ENCODE measurements around the gene GIGYF2. TPM values are rescaled to one million over a fixed set of nuclear protein-coding genes. Genes with fewer than 3 reads are reported as not detected.
A peak's percentile ranks its signal among the peaks of the same experiment; 100 is the strongest.

The GIGYF2 gene
- polyA plus RNA-seq, 1 donor (not counting 4 experiments of a cell fraction or from before 2014, with no cell fraction given): 35.5 TPM

DNA sequence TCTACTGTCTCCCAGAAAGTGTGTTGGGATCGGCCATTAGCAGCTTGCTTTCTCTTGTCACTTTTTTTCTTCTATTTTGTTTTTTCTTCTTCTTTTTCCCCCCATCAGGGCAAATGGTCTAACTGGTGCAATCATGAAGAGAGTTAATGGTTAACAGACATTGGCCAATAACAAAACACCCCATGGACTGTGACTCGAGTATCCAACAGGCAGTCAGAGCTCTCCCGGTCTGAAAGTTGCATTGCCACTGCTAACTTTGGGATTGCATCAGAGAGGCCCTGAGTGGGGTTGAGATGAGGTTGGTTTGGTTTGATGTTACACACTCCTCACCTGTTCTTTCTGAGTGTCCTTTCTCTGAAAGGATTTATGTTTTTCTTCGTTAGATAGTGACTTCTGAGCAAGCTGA, 160.0 kb downstream of the GIGYF2 start:
- peak overlapping the region; percentile 55 for H3K27ac ChIP-seq (ENCODE audit: control insufficient read depth, insufficient read depth, low read length)

DNA sequence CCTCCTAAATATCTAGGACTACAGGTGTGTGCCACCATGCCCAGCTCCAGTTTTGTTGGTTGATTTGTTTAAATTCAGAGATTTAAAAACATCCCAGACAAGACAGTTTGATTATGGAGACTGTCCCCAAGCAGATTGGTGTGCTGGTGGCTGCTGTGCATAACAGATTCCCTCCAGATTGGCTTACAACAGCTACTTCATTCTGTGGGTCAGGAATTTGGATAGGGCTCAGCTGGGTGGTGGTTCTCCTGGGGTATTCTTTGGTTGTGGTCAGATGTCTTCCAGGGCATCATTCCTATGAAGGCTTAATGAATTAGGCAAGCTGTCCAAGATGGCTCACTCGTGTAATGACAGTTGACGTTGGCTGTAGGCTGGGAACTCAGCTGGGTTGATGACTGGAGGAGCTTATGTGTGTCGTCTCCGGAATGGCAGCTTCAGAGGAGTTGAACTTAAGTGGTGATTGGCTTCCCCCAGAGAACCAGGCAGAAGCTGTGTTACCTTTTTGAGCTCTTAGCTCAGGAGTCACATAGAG, 162.3 kb downstream of the GIGYF2 start:
- Histone ChIP-seq H3K4me1 (ENCODE audit: control insufficient read depth, extremely low read depth, insufficient read depth, low read length) (peaks cover 8% of the 10 kb centered on the region), H2AFZ (ENCODE audit: control insufficient read depth, low read length) (no peak overlapping the region), H3K9ac (ENCODE audit: control insufficient read depth, extremely low read depth, insufficient read depth, low read length) (no peak overlapping the region), H3K4me3 (ENCODE audit: control insufficient read depth in 2 of 3, extremely low read depth in 1 of 3, insufficient read depth in 2 of 3, low read depth in 1 of 3, low read length in 3 of 3) (no peak overlapping the region), H3K9me3 (ENCODE audit: control insufficient read depth, low read depth, low read length) (no peaks in the 10 kb centered on the region), H3K27me3 (ENCODE audit: control insufficient read depth, extremely low read depth, insufficient read depth, low read length) (no peaks in the 10 kb centered on the region), H4K20me1 (ENCODE audit: control insufficient read depth, extremely low read depth, insufficient read depth, low read length) (no peaks in the 10 kb centered on the region), H3K9me1 (ENCODE audit: control insufficient read depth, extremely low read depth, insufficient read depth, low read length) (no peaks in the 10 kb centered on the region), H3K36me3 (ENCODE audit: control insufficient read depth in 2 of 2, extremely low read depth in 1 of 2, insufficient read depth in 2 of 2, low read length in 2 of 2) (peaks cover 13 to 28% of the 10 kb centered on the region in 2 experiments), H3K79me2 (ENCODE audit: control insufficient read depth, insufficient read depth, low read length) (no peaks in the 10 kb centered on the region), H3K4me2 (ENCODE audit: control insufficient read depth, extremely low read depth, insufficient read depth, low read depth, low read length) (no peak overlapping the region), H3K27ac (ENCODE audit: control insufficient read depth, insufficient read depth, low read length) (no peak overlapping the region)
- TF ChIP-seq, protein P1, sequence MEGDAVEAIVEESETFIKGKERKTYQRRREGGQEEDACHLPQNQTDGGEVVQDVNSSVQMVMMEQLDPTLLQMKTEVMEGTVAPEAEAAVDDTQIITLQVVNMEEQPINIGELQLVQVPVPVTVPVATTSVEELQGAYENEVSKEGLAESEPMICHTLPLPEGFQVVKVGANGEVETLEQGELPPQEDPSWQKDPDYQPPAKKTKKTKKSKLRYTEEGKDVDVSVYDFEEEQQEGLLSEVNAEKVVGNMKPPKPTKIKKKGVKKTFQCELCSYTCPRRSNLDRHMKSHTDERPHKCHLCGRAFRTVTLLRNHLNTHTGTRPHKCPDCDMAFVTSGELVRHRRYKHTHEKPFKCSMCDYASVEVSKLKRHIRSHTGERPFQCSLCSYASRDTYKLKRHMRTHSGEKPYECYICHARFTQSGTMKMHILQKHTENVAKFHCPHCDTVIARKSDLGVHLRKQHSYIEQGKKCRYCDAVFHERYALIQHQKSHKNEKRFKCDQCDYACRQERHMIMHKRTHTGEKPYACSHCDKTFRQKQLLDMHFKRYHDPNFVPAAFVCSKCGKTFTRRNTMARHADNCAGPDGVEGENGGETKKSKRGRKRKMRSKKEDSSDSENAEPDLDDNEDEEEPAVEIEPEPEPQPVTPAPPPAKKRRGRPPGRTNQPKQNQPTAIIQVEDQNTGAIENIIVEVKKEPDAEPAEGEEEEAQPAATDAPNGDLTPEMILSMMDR (optimal IDR thresholded peaks at IDR 0.05 in 1 of 3, IDR thresholded peaks at IDR 0.05 in 1 of 3, conservative IDR thresholded peaks at IDR 0.05 in 1 of 3; ENCODE audit: extremely low read depth in 1 of 3, insufficient read depth in 2 of 3, low read length in 3 of 3): no peak
- no peak for TF ChIP-seq EZH2 (IDR thresholded peaks at IDR 0.05; ENCODE audit: low read length)
- dilution Hi-C loops (cut with MboI; ENCODE audit: extremely low pct_ligation_motif_present, low sequenced_read_pairs): loop anchor here (25.0 kb wide), 1 partner anchor 378 kb away; no protein-coding TSS in a partner anchor
- DNase-seq (ENCODE audit: low read depth, low spot score): no peak
- FAIRE-seq: no peak

More for the DNA sequence above, 160.0 kb downstream of the GIGYF2 start:
- Histone ChIP-seq H2AFZ (ENCODE audit: control insufficient read depth, low read length) (no peak overlapping the region), H3K9me1 (ENCODE audit: control insufficient read depth, extremely low read depth, insufficient read depth, low read length) (no peaks in the 10 kb centered on the region), H3K9ac (ENCODE audit: control insufficient read depth, extremely low read depth, insufficient read depth, low read length) (no peak overlapping the region), H3K36me3 (ENCODE audit: control insufficient read depth in 2 of 2, extremely low read depth in 1 of 2, insufficient read depth in 2 of 2, low read length in 2 of 2) (peaks cover 13 to 28% of the 10 kb centered on the region in 2 experiments), H3K4me1 (ENCODE audit: control insufficient read depth, extremely low read depth, insufficient read depth, low read length) (peaks cover 17% of the 10 kb centered on the region), H3K27me3 (ENCODE audit: control insufficient read depth, extremely low read depth, insufficient read depth, low read length) (no peaks in the 10 kb centered on the region), H3K9me3 (ENCODE audit: control insufficient read depth, low read depth, low read length) (no peaks in the 10 kb centered on the region), H3K79me2 (ENCODE audit: control insufficient read depth, insufficient read depth, low read length) (no peaks in the 10 kb centered on the region), H3K4me2 (ENCODE audit: control insufficient read depth, extremely low read depth, insufficient read depth, low read depth, low read length) (no peak overlapping the region), H3K4me3 (ENCODE audit: control insufficient read depth in 2 of 3, extremely low read depth in 1 of 3, insufficient read depth in 2 of 3, low read depth in 1 of 3, low read length in 3 of 3) (no peak overlapping the region), H4K20me1 (ENCODE audit: control insufficient read depth, extremely low read depth, insufficient read depth, low read length) (no peaks in the 10 kb centered on the region)
- TF ChIP-seq EZH2 (IDR thresholded peaks at IDR 0.05; ENCODE audit: low read length): no peak
- TF ChIP-seq, protein P1 (optimal IDR thresholded peaks at IDR 0.05 in 1 of 3, IDR thresholded peaks at IDR 0.05 in 1 of 3, conservative IDR thresholded peaks at IDR 0.05 in 1 of 3; ENCODE audit: extremely low read depth in 1 of 3, insufficient read depth in 2 of 3, low read length in 3 of 3): no peak
- dilution Hi-C loops (cut with MboI; ENCODE audit: extremely low pct_ligation_motif_present, low sequenced_read_pairs): loop anchor here (25.0 kb wide), 1 partner anchor 380 kb away; no protein-coding TSS in a partner anchor
- FAIRE-seq (no peak), DNase-seq (ENCODE audit: low read depth, low spot score) (no peak)
